Daoy (cell line): ENCODE data around the gene CTDP1. TPM values are rescaled to one million over a fixed set of nuclear protein-coding genes. Genes with fewer than 3 reads are reported as not detected.

Experiments
- DNase-seq: peaks from one replicate; pipeline ENCODE4 v3.0.0-alpha.2; 2015; ENCODE audit warnings: low read depth
- total RNA-seq: library from RNA; depleted of rRNA; stranded (reverse); fragments of >200 nt; shearing (Covaris generic); gene quantifications from 2 replicates; pipeline ENCODE4 v1.2.3, GENCODE V29; 2014

CTDP1 gene
- total RNA-seq, 1 experiment from 2014 or later = 13.9 TPM

GRCh38 chr18:79760881-79761280, 81.3 kb downstream of the CTDP1 start:
- no peak for DNase-seq

GRCh38 chr18:79763407-79763806, 83.8 kb downstream of the CTDP1 start:
- DNase-seq = no peak

- DNase-seq = no peak
Observed at GRCh38 chr18:79764131-79764530, 84.5 kb downstream of the CTDP1 start.

- no peak for DNase-seq
Observed at GRCh38 chr18:79765491-79766245, 86.1 kb downstream of the CTDP1 start.

- DNase-seq = no peak
Observed at GRCh38 chr18:79766308-79766707, 86.7 kb downstream of the CTDP1 start.

GRCh38 chr18:79768745-79769144, 89.1 kb downstream of the CTDP1 start:
- DNase-seq = no peak

GRCh38 chr18:79769698-79770500, 90.3 kb downstream of the CTDP1 start:
- no peak for DNase-seq

GRCh38 chr18:79770501-79770815, 90.9 kb downstream of the CTDP1 start:
- no peak for DNase-seq

- no peak for DNase-seq
Observed at GRCh38 chr18:79770826-79771225, 91.2 kb downstream of the CTDP1 start.

GRCh38 chr18:79771446-79772107, 92.0 kb downstream of the CTDP1 start:
- no peak for DNase-seq

GRCh38 chr18:79772108-79772864, 92.7 kb downstream of the CTDP1 start:
- DNase-seq = no peak

- no peak for DNase-seq
Observed at GRCh38 chr18:79772865-79773696, 93.5 kb downstream of the CTDP1 start.

GRCh38 chr18:79774111-79774510, 94.5 kb downstream of the CTDP1 start:
- no peak for DNase-seq

- no peak for DNase-seq
Observed at GRCh38 chr18:79775441-79776221, 96.0 kb downstream of the CTDP1 start.

GRCh38 chr18:79776674-79777073, 97.1 kb downstream of the CTDP1 start:
- no peak for DNase-seq

- DNase-seq = no peak
Observed at GRCh38 chr18:79778291-79778791, 98.7 kb downstream of the CTDP1 start.

GRCh38 chr18:79779021-79779699, 99.6 kb downstream of the CTDP1 start:
- DNase-seq = no peak

- DNase-seq = no peak
Observed at GRCh38 chr18:79779700-79780190, 100.1 kb downstream of the CTDP1 start.

GRCh38 chr18:79780547-79780946, 100.9 kb downstream of the CTDP1 start:
- DNase-seq = no peak
